Fibroblast of lung (primary cell): ENCODE results near the gene C1QTNF1. TPM values are rescaled to one million over a fixed set of nuclear protein-coding genes. Genes with fewer than 3 reads are reported as not detected.

Experiments
- DNase-seq, 2 donors: peaks; one replicate each; pipeline versions ENCODE4 v3.0.0 to v3.0.0-alpha.2; 2010; ENCODE audit warnings: low read depth in 2 of 2
- H2AFZ ChIP-seq: 2 replicates; pipeline ENCODE4 v1.5.1; 2012; ENCODE audit warnings: low read length, control low read depth, inconsistent platforms
- H3K27ac ChIP-seq: 2 replicates; pipeline ENCODE4 v1.5.1; 2011; ENCODE audit warnings: low read length, control low read depth; ENCODE audit not compliant: insufficient read depth
- H3K27me3 ChIP-seq: 2 replicates; pipeline ENCODE4 v1.5.1; 2011; ENCODE audit warnings: mild to moderate bottlenecking, low read length; ENCODE audit not compliant: control insufficient read depth, insufficient read depth
- H3K36me3 ChIP-seq: 2 replicates; pipeline ENCODE4 v1.5.1; 2011; ENCODE audit warnings: low read length; ENCODE audit not compliant: control insufficient read depth, insufficient read depth
- H3K4me1 ChIP-seq: 2 replicates; pipeline ENCODE4 v1.5.1; 2011; ENCODE audit warnings: low read length; ENCODE audit not compliant: control insufficient read depth, insufficient read depth; ENCODE audit errors: extremely low read depth
- H3K4me2 ChIP-seq: 2 replicates; pipeline ENCODE4 v1.5.1; 2011; ENCODE audit warnings: low read length, control low read depth; ENCODE audit not compliant: insufficient read depth; ENCODE audit errors: extremely low read depth
- H3K4me3 ChIP-seq, 4 experiments: fragments of 200-600 bp in 1 of 4; sonication (generic) in 1 of 4; replicated peaks in 1 of 4; 2 replicates each; pipeline ENCODE4 v1.5.1; 2011 to 2016; ENCODE audit warnings: low read length in 4 of 4, low read depth in 3 of 4, mild to moderate bottlenecking in 3 of 4, control low read depth in 2 of 4, inconsistent platforms in 1 of 4, mixed read lengths in 1 of 4; ENCODE audit not compliant: insufficient read depth in 1 of 4; ENCODE audit errors: control extremely low read depth in 1 of 4
- H3K79me2 ChIP-seq: 2 replicates; pipeline ENCODE4 v1.5.1; 2012; ENCODE audit warnings: mild to moderate bottlenecking, low read length, inconsistent platforms; ENCODE audit not compliant: control insufficient read depth, insufficient read depth
- H3K9ac ChIP-seq: 2 replicates; pipeline ENCODE4 v1.5.1; 2011; ENCODE audit warnings: mild to moderate bottlenecking, low read length, control low read depth; ENCODE audit not compliant: insufficient read depth
- H3K9me3 ChIP-seq: 2 replicates; pipeline ENCODE4 v1.5.1; 2012; ENCODE audit warnings: low read depth, low read length; ENCODE audit not compliant: control insufficient read depth, insufficient read depth
- H4K20me1 ChIP-seq: 2 replicates; pipeline ENCODE4 v1.5.1; 2011; ENCODE audit warnings: low read length; ENCODE audit not compliant: control insufficient read depth, insufficient read depth; ENCODE audit errors: extremely low read depth
- CTCF ChIP-seq, 2 donors: IDR thresholded peaks in 1 of 2; conservative IDR thresholded peaks in 1 of 2; 1 replicate in 1 of 2; 2 replicates in 1 of 2; pipeline ENCODE4 v1.5.1; 2011 to 2012; ENCODE audit warnings: low read length in 2 of 2, control low read depth in 1 of 2, inconsistent platforms in 1 of 2, low read depth in 1 of 2, mild to moderate bottlenecking in 1 of 2
- EZH2 ChIP-seq: IDR thresholded peaks from 2 replicates; pipeline ENCODE4 v1.5.1; 2012; ENCODE audit warnings: low read length, control low read depth, mild to moderate bottlenecking; ENCODE audit errors: missing control alignments
- polyA plus RNA-seq, 2 donors: library from polyadenylated mRNA; depleted of rRNA in 1 of 2; stranded (reverse) in 1 of 2; unstranded in 1 of 2; fragments of >200 nt; gene quantifications; 2 replicates each; pipeline ENCODE4 v1.2.1, GENCODE V29; 2011 to 2012; ENCODE audit warnings: missing spikeins in 1 of 2
- total RNA-seq: library from RNA; depleted of rRNA; stranded (reverse); fragments of >200 nt; gene quantifications from 2 replicates; pipeline ENCODE4 v1.2.1, GENCODE V29; 2014

Gene C1QTNF1
- total and polyA plus RNA-seq, 2 donors (not counting 1 experiment from before 2014, with no cell fraction given): 15.0 to 45.2 TPM

GRCh38 chr17:79046197-79046915 is 22.4 kb downstream of the C1QTNF1 start:
- Histone ChIP-seq H3K9me3 (no peaks in the 10 kb centered on the region), H3K4me2 (no peak overlapping the region), H3K27ac (no peak overlapping the region), H4K20me1 (no peaks in the 10 kb centered on the region), H3K9ac (no peak overlapping the region), H3K79me2 (no peaks in the 10 kb centered on the region), H2AFZ (no peak overlapping the region), H3K4me1 (no peaks in the 10 kb centered on the region), H3K4me3 (no peak overlapping the region), H3K27me3 (no peaks in the 10 kb centered on the region), H3K36me3 (no peaks in the 10 kb centered on the region)
- TF ChIP-seq EZH2: no peak
- TF ChIP-seq CTCF (conservative IDR thresholded peaks at IDR 0.05 in 1 of 2, IDR thresholded peaks at IDR 0.05 in 1 of 2; ENCODE audit: low read depth in 1 of 2, low read length in 2 of 2): no peak
- DNase-seq: no peak

- Histone ChIP-seq H3K4me1 (no peaks in the 10 kb centered on the region), H3K4me2 (no peak overlapping the region), H2AFZ (no peak overlapping the region), H3K9me3 (no peaks in the 10 kb centered on the region), H3K9ac (no peak overlapping the region), H3K27ac (no peak overlapping the region), H3K4me3 (no peak overlapping the region), H4K20me1 (no peaks in the 10 kb centered on the region), H3K36me3 (no peaks in the 10 kb centered on the region), H3K79me2 (no peaks in the 10 kb centered on the region), H3K27me3 (no peaks in the 10 kb centered on the region)
- no peak for DNase-seq
- no peak for TF ChIP-seq EZH2
- no peak for TF ChIP-seq CTCF (conservative IDR thresholded peaks at IDR 0.05 in 1 of 2, IDR thresholded peaks at IDR 0.05 in 1 of 2; ENCODE audit: low read depth in 1 of 2, low read length in 2 of 2)
These were observed 22.9 kb downstream of the C1QTNF1 start for GRCh38 chr17:79046916-79047280.

- H3K36me3 ChIP-seq: no peaks in the 10 kb centered on the region
These were observed 23.4 kb downstream of the C1QTNF1 start for GRCh38 chr17:79047291-79047920.

More at GRCh38 chr17:79047291-79047920, 23.4 kb downstream of the C1QTNF1 start:
- TF ChIP-seq EZH2: no peak
- no peak for TF ChIP-seq CTCF (conservative IDR thresholded peaks at IDR 0.05 in 1 of 2, IDR thresholded peaks at IDR 0.05 in 1 of 2; ENCODE audit: low read depth in 1 of 2, low read length in 2 of 2)
- no peak for DNase-seq
- H3K4me2 ChIP-seq: no peak overlapping the region
- no peak overlapping the region for H3K4me3 ChIP-seq
- H4K20me1 ChIP-seq: no peaks in the 10 kb centered on the region
- H2AFZ ChIP-seq: no peak overlapping the region
- no peak overlapping the region for H3K27ac ChIP-seq
- H3K9me3 ChIP-seq: no peaks in the 10 kb centered on the region
- H3K79me2 ChIP-seq: no peaks in the 10 kb centered on the region
- H3K27me3 ChIP-seq: no peaks in the 10 kb centered on the region
- no peaks in the 10 kb centered on the region for H3K4me1 ChIP-seq
- H3K9ac ChIP-seq: no peak overlapping the region
